Gastrocnemius medialis (tissue), 4 donors: ENCODE results near the gene CLMN. TPM values are rescaled to one million over a fixed set of nuclear protein-coding genes. Genes with fewer than 3 reads are reported as not detected.

Experiments used
- ATAC-seq, 2 donors: fragments of 150-250 bp; one replicate each; pipeline ENCODE4 v1.9.1; 2016
- DNase-seq, 2 donors: peaks; one replicate each; pipeline ENCODE4 v3.0.0-alpha.2; 2019
- H3K27ac ChIP-seq, 4 donors: fragments of 200-600 bp; sonication (generic); 1 replicate in 1 of 4; 2 replicates in 3 of 4; pipeline ENCODE4 v1.5.1; 2016 to 2018; ENCODE audit warnings: mild to moderate bottlenecking in 2 of 4, moderate library complexity in 1 of 4
- H3K27me3 ChIP-seq, 3 donors: fragments of 200-600 bp; sonication (generic) in 2 of 3; 1 replicate in 1 of 3; 2 replicates in 2 of 3; pipeline versions ENCODE4 v1.5.1 to v1.6.0; 2016 to 2019; ENCODE audit warnings: mild to moderate bottlenecking in 1 of 3, moderate library complexity in 1 of 3
- H3K36me3 ChIP-seq, 2 donors: fragments of 200-600 bp; sonication (generic) in 1 of 2; one replicate each; pipeline ENCODE4 v1.5.1; 2017 to 2018
- H3K4me1 ChIP-seq, 2 donors: fragments of 200-600 bp; sonication (generic) in 1 of 2; one replicate each; pipeline ENCODE4 v1.5.1; 2016 to 2017; ENCODE audit warnings: mild to moderate bottlenecking in 2 of 2
- H3K4me3 ChIP-seq, 4 donors: fragments of 200-600 bp; sonication (generic) in 3 of 4; 1 replicate in 1 of 4; 2 replicates in 3 of 4; pipeline ENCODE4 v1.5.1; 2016 to 2019; ENCODE audit warnings: mild to moderate bottlenecking in 2 of 4
- H3K9me3 ChIP-seq, 3 donors: fragments of 200-600 bp; sonication (generic) in 2 of 3; 1 replicate in 1 of 3; 2 replicates in 2 of 3; pipeline ENCODE4 v1.5.1; 2016 to 2019
- POLR2A ChIP-seq, 2 donors: fragments of 450-650 bp; IDR thresholded peaks; one replicate each; pipeline ENCODE4 v1.6.1; 2017; ENCODE audit warnings: antibody characterized with exemption in 2 of 2, mild to moderate bottlenecking in 2 of 2, moderate library complexity in 2 of 2
- in situ Hi-C, 4 donors: fragments of 200-750 bp; cut with MboI; loops; one replicate each; pipeline versions ENCODE4 v1.15.0 to v1.8.0; 2017; ENCODE audit warnings: low sequenced_read_pairs in 4 of 4
- intact Hi-C: fragments of 100-400 bp; cut with DNase I; formaldehyde crosslinking; loops from one replicate; pipeline ENCODE4 v1.15.1; 2023; ENCODE audit warnings: low total_unique reads
- total RNA-seq, 4 donors: library from RNA; depleted of rRNA; stranded (reverse); fragments of >200 nt; gene quantifications; one replicate each; pipeline versions ENCODE4 v1.1.0 to v1.2.3, GENCODE V29; 2016
- TF ChIP-seq, protein P1 (sequence below), 5 experiments: fragments of 450-650 bp in 3 of 5; fragments of 200-600 bp in 2 of 5; sonication (generic) in 2 of 5; IDR thresholded peaks in 4 of 5; conservative IDR thresholded peaks in 1 of 5; 1 replicate in 4 of 5; 2 replicates in 1 of 5; pipeline ENCODE4 v1.5.1; 2016 to 2019; ENCODE audit warnings: antibody characterized with exemption in 5 of 5, mild to moderate bottlenecking in 3 of 5, moderate library complexity in 3 of 5

The CLMN gene
- total RNA-seq, 4 donors from 2014 or later = 3.8 to 8.8 (median 5.8) TPM

GRCh38 chr14:95356245-95356869 lies 36.6 kb upstream of the CLMN start:
- no peak for ATAC-seq
- TF ChIP-seq POLR2A (IDR thresholded peaks at IDR 0.05) = no peak
- TF ChIP-seq, protein P1, sequence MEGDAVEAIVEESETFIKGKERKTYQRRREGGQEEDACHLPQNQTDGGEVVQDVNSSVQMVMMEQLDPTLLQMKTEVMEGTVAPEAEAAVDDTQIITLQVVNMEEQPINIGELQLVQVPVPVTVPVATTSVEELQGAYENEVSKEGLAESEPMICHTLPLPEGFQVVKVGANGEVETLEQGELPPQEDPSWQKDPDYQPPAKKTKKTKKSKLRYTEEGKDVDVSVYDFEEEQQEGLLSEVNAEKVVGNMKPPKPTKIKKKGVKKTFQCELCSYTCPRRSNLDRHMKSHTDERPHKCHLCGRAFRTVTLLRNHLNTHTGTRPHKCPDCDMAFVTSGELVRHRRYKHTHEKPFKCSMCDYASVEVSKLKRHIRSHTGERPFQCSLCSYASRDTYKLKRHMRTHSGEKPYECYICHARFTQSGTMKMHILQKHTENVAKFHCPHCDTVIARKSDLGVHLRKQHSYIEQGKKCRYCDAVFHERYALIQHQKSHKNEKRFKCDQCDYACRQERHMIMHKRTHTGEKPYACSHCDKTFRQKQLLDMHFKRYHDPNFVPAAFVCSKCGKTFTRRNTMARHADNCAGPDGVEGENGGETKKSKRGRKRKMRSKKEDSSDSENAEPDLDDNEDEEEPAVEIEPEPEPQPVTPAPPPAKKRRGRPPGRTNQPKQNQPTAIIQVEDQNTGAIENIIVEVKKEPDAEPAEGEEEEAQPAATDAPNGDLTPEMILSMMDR (IDR thresholded peaks at IDR 0.05 in 4 of 5, conservative IDR thresholded peaks at IDR 0.05 in 1 of 5) = no peak
- DNase-seq = no peak
- Histone ChIP-seq H3K36me3 (no peaks in the 10 kb centered on the region), H3K4me3 (no peak overlapping the region), H3K9me3 (peaks cover 0 to 4% (median 0%) of the 10 kb centered on the region in 3 donors), H3K27me3 (peaks cover 2 to 8% (median 5%) of the 10 kb centered on the region in 3 donors), H3K27ac (no peak overlapping the region), H3K4me1 (no peaks in the 10 kb centered on the region)
- intact Hi-C loops = no loop called here
- in situ Hi-C loops = no loop called here

DNA sequence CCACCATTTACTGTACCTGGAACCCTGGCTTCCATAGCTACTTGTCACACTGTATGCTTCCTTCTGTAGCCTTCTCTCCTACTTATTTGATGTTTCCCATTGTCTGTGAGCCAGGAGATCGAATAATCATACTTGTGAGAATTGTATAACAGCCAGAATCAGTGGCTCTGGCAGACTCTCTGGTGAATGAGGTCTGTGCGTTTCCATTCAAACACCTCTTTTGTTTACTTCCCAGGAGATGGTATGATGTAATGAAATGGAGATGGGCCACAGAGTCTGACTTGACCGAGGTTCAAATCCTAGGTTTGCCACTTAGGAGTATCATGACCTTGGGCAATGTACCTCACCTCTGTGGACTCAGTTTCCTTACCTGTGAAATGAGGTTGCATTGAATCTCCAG lies 35.7 kb upstream of the CLMN start:
- TF ChIP-seq, protein P1 (IDR thresholded peaks at IDR 0.05 in 4 of 5, conservative IDR thresholded peaks at IDR 0.05 in 1 of 5) = no peak
- TF ChIP-seq POLR2A (IDR thresholded peaks at IDR 0.05) = no peak
- ATAC-seq (no peak), DNase-seq (no peak)
- no peak overlapping the region for H3K4me3 ChIP-seq
- intact Hi-C loops (no loop called here), in situ Hi-C loops (no loop called here)
- H3K36me3 ChIP-seq = no peaks in the 10 kb centered on the region
- no peaks in the 10 kb centered on the region for H3K27me3 ChIP-seq
- no peaks in the 10 kb centered on the region for H3K4me1 ChIP-seq
- H3K27ac ChIP-seq = no peak overlapping the region
- peaks cover 0 to 4% (median 0%) of the 10 kb centered on the region in 3 donors for H3K9me3 ChIP-seq

DNA sequence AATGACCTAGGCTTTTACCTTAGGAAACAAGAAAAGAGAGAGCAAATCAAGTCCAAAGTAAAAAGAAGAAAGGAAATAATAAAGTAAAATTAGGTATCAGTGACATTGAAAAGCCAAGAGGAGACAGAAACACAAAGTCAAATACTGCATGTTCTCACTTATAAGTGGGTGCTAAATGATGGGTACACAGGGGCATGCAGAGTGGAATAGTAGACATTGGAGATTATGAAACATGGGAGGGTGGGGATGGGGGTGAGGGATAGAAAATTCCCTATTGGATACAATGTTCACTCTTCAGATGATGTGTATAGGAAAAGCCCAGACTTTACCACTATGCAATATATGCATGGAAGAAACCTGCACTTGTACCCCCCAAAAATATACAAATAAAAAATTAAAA lies 35.1 kb upstream of the CLMN start:
- no peak for TF ChIP-seq POLR2A (IDR thresholded peaks at IDR 0.05)
- TF ChIP-seq, protein P1 (IDR thresholded peaks at IDR 0.05 in 4 of 5, conservative IDR thresholded peaks at IDR 0.05 in 1 of 5) = no peak
- in situ Hi-C loops = no loop called here
- ATAC-seq (no peak), DNase-seq (no peak)
- Histone ChIP-seq H3K4me1 (no peaks in the 10 kb centered on the region), H3K9me3 (peaks cover 0 to 4% (median 0%) of the 10 kb centered on the region in 3 donors), H3K36me3 (no peaks in the 10 kb centered on the region), H3K27me3 (no peaks in the 10 kb centered on the region), H3K4me3 (no peak overlapping the region), H3K27ac (no peak overlapping the region)
- intact Hi-C loops = no loop called here

GRCh38 chr14:95353664-95354063 lies 34.0 kb upstream of the CLMN start:
- no peak for DNase-seq
- Histone ChIP-seq H3K27me3 (no peaks in the 10 kb centered on the region), H3K4me3 (no peak overlapping the region), H3K4me1 (no peaks in the 10 kb centered on the region), H3K27ac (no peak overlapping the region), H3K36me3 (no peaks in the 10 kb centered on the region), H3K9me3 (peaks cover 0 to 4% (median 0%) of the 10 kb centered on the region in 3 donors)
- intact Hi-C loops = no loop called here
- in situ Hi-C loops = no loop called here
- ATAC-seq = no peak
- TF ChIP-seq POLR2A (IDR thresholded peaks at IDR 0.05) = no peak
- TF ChIP-seq, protein P1 (IDR thresholded peaks at IDR 0.05 in 4 of 5, conservative IDR thresholded peaks at IDR 0.05 in 1 of 5) = no peak

DNA sequence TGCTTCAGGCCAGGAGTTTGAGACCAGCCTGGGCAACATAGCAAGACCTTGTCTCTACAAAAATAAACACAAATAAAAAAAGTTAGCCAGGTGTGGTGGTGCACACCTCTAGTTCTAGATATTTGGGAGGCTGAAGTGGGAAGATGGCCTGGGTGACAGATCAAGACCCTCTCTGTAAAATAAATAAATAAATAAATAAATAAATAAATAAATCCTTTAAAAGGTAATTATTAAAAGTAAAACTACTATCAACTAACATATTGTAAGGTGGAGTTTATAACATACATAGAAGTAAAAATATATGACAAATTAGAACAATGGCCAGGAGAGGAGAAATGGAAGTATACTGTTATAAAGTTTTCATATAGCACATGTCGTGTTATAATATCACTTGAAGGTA lies 33.3 kb upstream of the CLMN start:
- no peak for ATAC-seq
- no peak for DNase-seq
- no peaks in the 10 kb centered on the region for H3K27me3 ChIP-seq
- in situ Hi-C loops (no loop called here), intact Hi-C loops (no loop called here)
- no peak for TF ChIP-seq POLR2A (IDR thresholded peaks at IDR 0.05)
- TF ChIP-seq, protein P1 (IDR thresholded peaks at IDR 0.05 in 4 of 5, conservative IDR thresholded peaks at IDR 0.05 in 1 of 5) = no peak
- no peak overlapping the region for H3K27ac ChIP-seq
- H3K9me3 ChIP-seq = peaks cover 0 to 4% (median 0%) of the 10 kb centered on the region in 3 donors
- H3K4me1 ChIP-seq = no peaks in the 10 kb centered on the region
- H3K4me3 ChIP-seq = no peak overlapping the region
- H3K36me3 ChIP-seq = no peaks in the 10 kb centered on the region
